Ascending aorta (tissue), 2 donors: Measurements from ENCODE around the gene CORO2A. TPM values are rescaled to one million over a fixed set of nuclear protein-coding genes. Genes with fewer than 3 reads are reported as not detected.

Experiments used
- DNase-seq, 2 donors: peaks; one replicate each; pipeline ENCODE4 v3.0.0-alpha.2; 2019; ENCODE audit warnings: low spot score in 2 of 2
- H3K27ac ChIP-seq, 2 donors: fragments of 200-600 bp; sonication (generic); one replicate each; pipeline ENCODE4 v1.5.1; 2016 to 2017; ENCODE audit warnings: mild to moderate bottlenecking in 1 of 2
- H3K27me3 ChIP-seq: fragments of 200-600 bp; sonication (generic); one replicate; pipeline ENCODE4 v1.5.1; 2017
- H3K36me3 ChIP-seq, 2 donors: fragments of 200-600 bp; sonication (generic); one replicate each; pipeline ENCODE4 v1.5.1; 2016
- H3K4me1 ChIP-seq, 2 donors: fragments of 200-600 bp; sonication (generic); one replicate each; pipeline ENCODE4 v1.5.1; 2016 to 2017; ENCODE audit warnings: mild to moderate bottlenecking in 1 of 2
- H3K4me3 ChIP-seq, 2 donors: fragments of 200-600 bp; sonication (generic); one replicate each; pipeline ENCODE4 v1.5.1; 2016 to 2017; ENCODE audit warnings: mild to moderate bottlenecking in 1 of 2
- H3K9me3 ChIP-seq, 2 donors: fragments of 200-600 bp; sonication (generic); one replicate each; pipeline ENCODE4 v1.5.1; 2016
- intact Hi-C: fragments of 100-400 bp; cut with DNase I; formaldehyde crosslinking; loops from one replicate; pipeline ENCODE4 v1.15.1; 2023
- total RNA-seq: library from RNA; depleted of rRNA; stranded (reverse); fragments of >200 nt; gene quantifications from one replicate; pipeline ENCODE4 v1.1.0, GENCODE V29; 2016
- TF ChIP-seq, protein P1 (sequence below), 3 experiments: fragments of 200-600 bp in 2 of 3; fragments of 450-650 bp in 1 of 3; sonication (generic) in 2 of 3; IDR thresholded peaks; one replicate each; pipeline ENCODE4 v1.5.1; 2016 to 2019; ENCODE audit warnings: antibody characterized with exemption in 3 of 3, mild to moderate bottlenecking in 1 of 3, moderate library complexity in 1 of 3

Gene CORO2A
- total RNA-seq, 1 donor from 2014 or later: 9.0 TPM

DNA sequence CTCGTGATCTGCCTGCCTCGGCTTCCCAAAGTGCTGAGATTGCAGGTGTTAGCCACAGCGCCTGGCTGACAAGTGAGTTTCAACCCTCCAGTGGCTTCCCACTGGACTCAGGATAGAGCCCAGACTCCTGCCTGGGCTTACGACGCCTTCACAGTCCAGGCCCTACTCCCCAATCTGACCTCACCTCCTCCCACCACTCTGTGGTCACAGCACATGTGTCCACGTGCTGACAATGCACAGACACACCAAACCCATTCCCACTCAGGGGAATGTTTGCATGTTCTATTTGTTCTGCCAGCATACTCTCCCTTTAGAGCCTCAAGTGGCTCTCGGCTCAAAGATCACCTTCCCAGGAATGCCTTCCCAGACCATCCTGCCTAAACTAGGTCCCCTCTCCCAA is 42.3 kb downstream of the CORO2A start:
- no peak for DNase-seq
- no peaks in the 10 kb centered on the region for H3K9me3 ChIP-seq
- intact Hi-C loops: no loop called here
- TF ChIP-seq, protein P1, sequence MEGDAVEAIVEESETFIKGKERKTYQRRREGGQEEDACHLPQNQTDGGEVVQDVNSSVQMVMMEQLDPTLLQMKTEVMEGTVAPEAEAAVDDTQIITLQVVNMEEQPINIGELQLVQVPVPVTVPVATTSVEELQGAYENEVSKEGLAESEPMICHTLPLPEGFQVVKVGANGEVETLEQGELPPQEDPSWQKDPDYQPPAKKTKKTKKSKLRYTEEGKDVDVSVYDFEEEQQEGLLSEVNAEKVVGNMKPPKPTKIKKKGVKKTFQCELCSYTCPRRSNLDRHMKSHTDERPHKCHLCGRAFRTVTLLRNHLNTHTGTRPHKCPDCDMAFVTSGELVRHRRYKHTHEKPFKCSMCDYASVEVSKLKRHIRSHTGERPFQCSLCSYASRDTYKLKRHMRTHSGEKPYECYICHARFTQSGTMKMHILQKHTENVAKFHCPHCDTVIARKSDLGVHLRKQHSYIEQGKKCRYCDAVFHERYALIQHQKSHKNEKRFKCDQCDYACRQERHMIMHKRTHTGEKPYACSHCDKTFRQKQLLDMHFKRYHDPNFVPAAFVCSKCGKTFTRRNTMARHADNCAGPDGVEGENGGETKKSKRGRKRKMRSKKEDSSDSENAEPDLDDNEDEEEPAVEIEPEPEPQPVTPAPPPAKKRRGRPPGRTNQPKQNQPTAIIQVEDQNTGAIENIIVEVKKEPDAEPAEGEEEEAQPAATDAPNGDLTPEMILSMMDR (IDR thresholded peaks at IDR 0.05): no peak
- H3K36me3 ChIP-seq: no peaks in the 10 kb centered on the region
- no peak overlapping the region for H3K4me3 ChIP-seq
- no peaks in the 10 kb centered on the region for H3K4me1 ChIP-seq
- H3K27me3 ChIP-seq: no peaks in the 10 kb centered on the region
- no peak overlapping the region for H3K27ac ChIP-seq

DNA sequence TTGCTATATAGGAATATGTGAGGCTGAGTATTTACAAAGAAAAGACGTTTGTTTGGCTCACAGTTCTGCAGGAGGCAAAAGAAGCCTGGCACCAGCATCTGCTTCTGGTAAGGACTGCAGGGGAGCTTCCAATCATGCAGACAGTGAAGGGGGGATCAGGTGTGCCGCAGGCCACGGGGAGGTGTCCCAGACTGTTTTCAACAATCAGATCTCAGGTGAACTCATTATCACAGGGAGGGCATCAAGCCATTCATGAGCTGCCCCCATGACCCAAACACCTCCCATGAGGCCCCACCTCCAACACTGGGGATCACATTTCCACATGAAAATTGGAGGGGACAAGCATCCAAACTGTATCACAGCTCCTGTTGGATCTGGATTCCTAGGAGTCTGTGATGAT is 43.0 kb downstream of the CORO2A start:
- DNase-seq: no peak
- Histone ChIP-seq H3K9me3 (no peaks in the 10 kb centered on the region), H3K4me3 (no peak overlapping the region), H3K27me3 (no peaks in the 10 kb centered on the region), H3K36me3 (no peaks in the 10 kb centered on the region), H3K4me1 (no peaks in the 10 kb centered on the region), H3K27ac (no peak overlapping the region)
- TF ChIP-seq, protein P1 (IDR thresholded peaks at IDR 0.05): no peak
- intact Hi-C loops: no loop called here

DNA sequence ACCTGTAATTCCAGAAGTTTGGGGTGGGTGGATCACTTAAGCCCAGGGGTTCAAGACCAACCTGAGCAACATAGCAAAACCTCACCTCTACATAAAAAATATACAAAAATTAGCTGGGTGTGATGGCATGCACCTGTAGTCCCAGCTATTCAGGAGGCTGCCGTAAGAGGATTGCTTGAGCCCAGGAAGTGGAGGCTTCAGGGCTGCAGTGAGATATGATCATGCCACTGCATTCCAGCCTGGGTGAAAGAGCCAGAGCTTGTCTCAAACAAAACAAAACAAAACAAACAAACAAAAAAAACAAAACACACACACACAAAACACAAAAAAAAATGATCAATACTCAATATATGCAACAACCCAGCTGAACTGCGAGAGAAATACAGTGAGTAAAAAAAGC is 44.0 kb downstream of the CORO2A start:
- intact Hi-C loops: no loop called here
- Histone ChIP-seq H3K4me1 (no peaks in the 10 kb centered on the region), H3K9me3 (no peaks in the 10 kb centered on the region), H3K36me3 (no peaks in the 10 kb centered on the region), H3K27ac (no peak overlapping the region), H3K27me3 (no peaks in the 10 kb centered on the region), H3K4me3 (no peak overlapping the region)
- TF ChIP-seq, protein P1 (IDR thresholded peaks at IDR 0.05): no peak
- DNase-seq: no peak

DNA sequence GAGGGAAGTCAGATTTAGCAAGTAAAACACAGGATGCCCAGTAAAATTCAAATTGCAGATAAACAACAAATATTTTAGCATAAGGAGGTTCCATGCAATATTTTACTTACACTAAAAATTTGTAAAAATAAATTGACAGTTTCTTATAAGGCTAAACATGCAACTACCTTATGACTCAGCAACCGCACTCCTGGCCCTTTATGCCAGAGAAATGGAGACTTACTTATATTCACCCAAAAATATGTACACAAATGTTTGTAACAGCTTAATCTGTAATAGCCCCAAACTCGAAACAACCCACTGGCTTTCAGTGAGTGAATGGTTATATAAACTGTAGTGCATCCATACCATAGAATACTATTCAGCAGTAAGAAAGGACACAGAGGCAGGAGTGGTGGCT is 44.9 kb downstream of the CORO2A start:
- intact Hi-C loops: no loop called here
- no peak overlapping the region for H3K27ac ChIP-seq
- H3K9me3 ChIP-seq: no peaks in the 10 kb centered on the region
- H3K36me3 ChIP-seq: no peaks in the 10 kb centered on the region
- no peak for DNase-seq
- no peaks in the 10 kb centered on the region for H3K4me1 ChIP-seq
- H3K4me3 ChIP-seq: no peak overlapping the region
- no peaks in the 10 kb centered on the region for H3K27me3 ChIP-seq
- TF ChIP-seq, protein P1 (IDR thresholded peaks at IDR 0.05): no peak

DNA sequence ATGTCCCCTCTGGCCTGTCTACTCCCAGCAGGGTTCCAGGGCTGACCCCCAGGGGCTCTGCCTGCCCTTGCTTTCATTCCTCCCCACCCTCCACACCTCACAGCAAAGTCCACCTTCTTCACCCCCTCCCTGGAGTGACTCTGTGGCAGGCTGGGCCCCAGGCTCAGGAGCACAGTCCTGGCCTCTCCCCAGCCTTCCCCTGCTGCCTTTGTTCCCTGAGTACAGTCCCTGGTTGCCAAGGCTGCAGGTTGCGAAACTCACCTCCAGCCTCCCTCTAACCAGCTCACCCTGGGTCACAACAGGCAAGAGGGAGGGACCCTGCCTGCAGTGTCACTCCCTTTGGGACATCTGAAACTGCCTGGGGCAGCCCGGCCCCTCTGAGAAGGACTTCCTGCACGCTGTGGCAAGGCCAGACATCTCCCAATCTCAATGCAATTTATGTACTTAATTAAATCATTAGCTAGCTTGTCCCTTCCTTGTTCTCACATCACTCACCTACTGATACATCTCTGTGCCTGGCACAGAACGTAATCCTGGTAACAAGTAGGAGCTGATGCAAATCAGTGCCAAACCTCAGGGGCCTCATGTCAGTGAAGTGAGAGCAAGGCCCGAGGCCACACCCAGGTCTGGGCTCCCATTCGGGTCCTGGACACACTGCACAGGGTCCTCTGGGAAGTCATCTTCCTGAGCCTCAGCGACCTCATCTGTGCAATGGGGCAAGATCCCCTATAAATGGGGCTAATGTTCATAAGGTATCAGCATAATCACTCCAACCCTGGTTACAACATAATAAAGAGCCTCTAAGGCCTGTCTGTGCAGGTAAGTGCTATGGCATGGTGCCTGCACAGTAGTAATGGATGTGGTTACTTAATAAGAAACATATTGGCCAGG is 46.1 kb downstream of the CORO2A start:
- Histone ChIP-seq H3K36me3 (no peaks in the 10 kb centered on the region), H3K27me3 (no peaks in the 10 kb centered on the region), H3K4me1 (no peaks in the 10 kb centered on the region), H3K4me3 (no peak overlapping the region), H3K9me3 (no peaks in the 10 kb centered on the region), H3K27ac (no peak overlapping the region)
- intact Hi-C loops: no loop called here
- DNase-seq: no peak
- TF ChIP-seq, protein P1 (IDR thresholded peaks at IDR 0.05): no peak
